ENCODE measurements around the gene TGFBR3.

DNA sequence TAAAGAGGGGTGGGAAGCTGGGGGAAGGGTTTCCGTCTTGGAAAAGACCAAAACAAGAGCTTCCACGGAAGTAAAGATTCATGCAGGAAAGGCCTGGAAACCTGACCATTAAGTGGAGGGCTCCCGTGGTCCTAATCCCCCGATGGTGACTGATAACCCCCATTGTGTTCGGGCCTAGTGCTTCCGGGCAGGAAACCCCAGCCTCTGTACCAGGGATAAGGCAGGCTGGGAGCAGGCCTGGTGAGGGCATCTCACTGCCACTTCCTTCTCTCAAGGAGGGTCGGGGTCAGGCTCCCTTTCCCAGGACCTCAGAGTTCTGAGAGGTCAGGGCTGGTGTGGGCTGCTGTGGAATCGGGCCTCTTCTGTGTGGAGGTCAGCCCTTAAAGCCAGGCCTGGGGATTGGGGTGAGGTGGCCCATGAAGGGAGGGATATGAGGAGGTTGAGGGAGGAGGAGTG is 248.4 kb downstream of the TGFBR3 start:
- no peak for TF ChIP-seq POLR2A (IDR thresholded peaks at IDR 0.05)
- TF ChIP-seq, protein P1, sequence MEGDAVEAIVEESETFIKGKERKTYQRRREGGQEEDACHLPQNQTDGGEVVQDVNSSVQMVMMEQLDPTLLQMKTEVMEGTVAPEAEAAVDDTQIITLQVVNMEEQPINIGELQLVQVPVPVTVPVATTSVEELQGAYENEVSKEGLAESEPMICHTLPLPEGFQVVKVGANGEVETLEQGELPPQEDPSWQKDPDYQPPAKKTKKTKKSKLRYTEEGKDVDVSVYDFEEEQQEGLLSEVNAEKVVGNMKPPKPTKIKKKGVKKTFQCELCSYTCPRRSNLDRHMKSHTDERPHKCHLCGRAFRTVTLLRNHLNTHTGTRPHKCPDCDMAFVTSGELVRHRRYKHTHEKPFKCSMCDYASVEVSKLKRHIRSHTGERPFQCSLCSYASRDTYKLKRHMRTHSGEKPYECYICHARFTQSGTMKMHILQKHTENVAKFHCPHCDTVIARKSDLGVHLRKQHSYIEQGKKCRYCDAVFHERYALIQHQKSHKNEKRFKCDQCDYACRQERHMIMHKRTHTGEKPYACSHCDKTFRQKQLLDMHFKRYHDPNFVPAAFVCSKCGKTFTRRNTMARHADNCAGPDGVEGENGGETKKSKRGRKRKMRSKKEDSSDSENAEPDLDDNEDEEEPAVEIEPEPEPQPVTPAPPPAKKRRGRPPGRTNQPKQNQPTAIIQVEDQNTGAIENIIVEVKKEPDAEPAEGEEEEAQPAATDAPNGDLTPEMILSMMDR (IDR thresholded peaks at IDR 0.05), result no peak

All from Peyer's patch (tissue), 4 donors.